Osteocyte (in vitro differentiated cells): ENCODE data around the gene TLR10. TPM values are rescaled to one million over a fixed set of nuclear protein-coding genes. Genes with fewer than 3 reads are reported as not detected.
"Not testable (repeated sequence)": the region's sequence is repeated elsewhere in the genome, so short reads cannot be mapped to it uniquely, and the experiment has no call there.

Experiments used
- DNase-seq: peaks from one replicate; pipeline ENCODE4 v3.0.0; 2021; ENCODE audit warnings: mixed read lengths; ENCODE audit not compliant: unreplicated experiment; ENCODE audit errors: extremely low spot score
- H3K27ac Mint-ChIP-seq: one replicate; pipeline ENCODE4 v1.8.0; 2021; ENCODE audit warnings: mild to moderate bottlenecking, mixed read lengths; ENCODE audit not compliant: unreplicated experiment
- H3K27me3 Mint-ChIP-seq: one replicate; pipeline ENCODE4 v1.8.0; 2021; ENCODE audit warnings: mixed read lengths; ENCODE audit not compliant: unreplicated experiment
- H3K36me3 Mint-ChIP-seq: one replicate; pipeline ENCODE4 v1.8.0; 2021; ENCODE audit warnings: mixed read lengths; ENCODE audit not compliant: unreplicated experiment
- H3K4me1 Mint-ChIP-seq: one replicate; pipeline ENCODE4 v1.8.0; 2021; ENCODE audit warnings: mixed read lengths; ENCODE audit not compliant: unreplicated experiment
- H3K4me3 Mint-ChIP-seq: one replicate; pipeline ENCODE4 v1.8.0; 2021; ENCODE audit warnings: mild to moderate bottlenecking, moderate library complexity, mixed read lengths; ENCODE audit not compliant: unreplicated experiment
- H3K9me3 Mint-ChIP-seq: one replicate; pipeline ENCODE4 v1.8.0; 2021; ENCODE audit warnings: mixed read lengths; ENCODE audit not compliant: unreplicated experiment
- total RNA-seq: library from RNA; stranded (reverse); gene quantifications from 2 replicates; pipeline ENCODE4 v1.2.1, GENCODE V29; 2021
- TF ChIP-seq, protein P1 (sequence below): fragments of 200-600 bp; sonication (generic); IDR thresholded peaks from 2 replicates; pipeline ENCODE4 v1.5.0; 2021; ENCODE audit warnings: antibody characterized with exemption, mild to moderate bottlenecking, moderate library complexity

TLR10 gene
- total RNA-seq, 1 donor from 2014 or later = not detected

DNA sequence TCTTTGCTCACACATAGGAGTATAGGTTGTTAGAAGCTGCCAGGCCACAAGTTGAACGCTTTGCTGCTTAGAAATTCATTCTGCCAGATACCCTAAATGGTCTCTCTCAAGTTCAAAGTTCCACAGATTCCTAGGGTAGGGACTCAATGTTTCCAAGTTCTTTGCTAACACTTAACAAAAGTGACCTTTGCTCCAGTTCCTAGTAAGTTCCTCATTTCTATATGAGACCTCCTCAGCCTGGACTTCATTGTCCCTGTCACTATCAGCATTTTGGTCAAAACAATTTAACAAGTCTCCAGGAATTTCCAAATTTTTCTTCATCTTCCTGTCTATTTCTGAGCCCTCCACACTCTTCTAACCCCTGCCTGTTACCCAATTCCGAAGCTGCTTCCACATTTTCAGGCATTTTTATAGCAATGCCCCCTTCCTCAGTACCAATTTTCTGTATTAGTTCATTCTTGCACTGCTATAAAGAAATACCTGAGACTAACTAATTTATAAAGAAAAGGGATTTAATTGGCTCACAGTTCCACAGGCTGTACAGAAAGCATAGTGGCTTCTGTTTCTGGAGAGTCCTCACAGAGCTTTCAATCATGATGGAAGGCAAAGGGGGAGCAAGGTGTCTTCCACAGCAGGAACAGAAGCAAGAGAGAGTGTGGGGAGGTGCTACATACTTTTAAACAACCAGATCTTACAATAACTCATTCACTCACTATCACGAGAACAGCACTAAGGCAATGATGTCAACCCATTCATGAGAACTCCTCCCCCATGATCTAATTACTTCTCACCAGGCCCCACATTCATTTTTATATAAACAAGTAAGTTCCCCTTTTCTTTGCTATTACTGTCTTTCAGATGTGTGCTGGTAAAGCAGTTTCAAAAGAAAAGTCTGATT lies 33.3 kb upstream of the TLR10 start:
- no peak overlapping the region for H3K4me3 Mint-ChIP-seq
- TF ChIP-seq, protein P1, sequence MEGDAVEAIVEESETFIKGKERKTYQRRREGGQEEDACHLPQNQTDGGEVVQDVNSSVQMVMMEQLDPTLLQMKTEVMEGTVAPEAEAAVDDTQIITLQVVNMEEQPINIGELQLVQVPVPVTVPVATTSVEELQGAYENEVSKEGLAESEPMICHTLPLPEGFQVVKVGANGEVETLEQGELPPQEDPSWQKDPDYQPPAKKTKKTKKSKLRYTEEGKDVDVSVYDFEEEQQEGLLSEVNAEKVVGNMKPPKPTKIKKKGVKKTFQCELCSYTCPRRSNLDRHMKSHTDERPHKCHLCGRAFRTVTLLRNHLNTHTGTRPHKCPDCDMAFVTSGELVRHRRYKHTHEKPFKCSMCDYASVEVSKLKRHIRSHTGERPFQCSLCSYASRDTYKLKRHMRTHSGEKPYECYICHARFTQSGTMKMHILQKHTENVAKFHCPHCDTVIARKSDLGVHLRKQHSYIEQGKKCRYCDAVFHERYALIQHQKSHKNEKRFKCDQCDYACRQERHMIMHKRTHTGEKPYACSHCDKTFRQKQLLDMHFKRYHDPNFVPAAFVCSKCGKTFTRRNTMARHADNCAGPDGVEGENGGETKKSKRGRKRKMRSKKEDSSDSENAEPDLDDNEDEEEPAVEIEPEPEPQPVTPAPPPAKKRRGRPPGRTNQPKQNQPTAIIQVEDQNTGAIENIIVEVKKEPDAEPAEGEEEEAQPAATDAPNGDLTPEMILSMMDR = no peak
- no peaks in the 10 kb centered on the region for H3K27me3 Mint-ChIP-seq
- H3K36me3 Mint-ChIP-seq = no peaks in the 10 kb centered on the region
- no peaks in the 10 kb centered on the region for H3K9me3 Mint-ChIP-seq
- H3K27ac Mint-ChIP-seq = no peak overlapping the region
- H3K4me1 Mint-ChIP-seq = peaks cover 38% of the 10 kb centered on the region
- no peak for DNase-seq

DNA sequence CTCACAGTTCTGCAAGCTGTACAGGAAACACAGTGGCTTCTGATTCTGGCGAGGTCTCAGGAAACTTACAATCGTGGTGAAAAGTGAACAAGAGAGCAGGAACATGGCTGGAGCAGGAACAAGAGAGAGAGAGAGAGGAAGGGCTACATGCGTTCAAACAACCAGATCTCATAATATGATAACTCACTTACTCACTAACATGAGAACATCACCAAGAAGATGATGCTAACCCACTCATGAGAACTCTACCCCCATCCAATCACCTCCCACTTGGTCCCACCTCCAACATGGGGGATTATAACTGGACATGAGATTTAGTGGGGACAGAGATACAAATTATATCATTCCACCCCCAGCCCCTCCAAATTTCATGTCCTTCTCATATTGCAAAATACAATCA lies 31.6 kb upstream of the TLR10 start:
- no peak for DNase-seq
- no peak overlapping the region for H3K4me3 Mint-ChIP-seq
- no peaks in the 10 kb centered on the region for H3K9me3 Mint-ChIP-seq
- H3K27ac Mint-ChIP-seq = no peak overlapping the region
- no peaks in the 10 kb centered on the region for H3K36me3 Mint-ChIP-seq
- H3K27me3 Mint-ChIP-seq = no peaks in the 10 kb centered on the region
- TF ChIP-seq, protein P1 = no peak
- peaks cover 23% of the 10 kb centered on the region for H3K4me1 Mint-ChIP-seq

DNA sequence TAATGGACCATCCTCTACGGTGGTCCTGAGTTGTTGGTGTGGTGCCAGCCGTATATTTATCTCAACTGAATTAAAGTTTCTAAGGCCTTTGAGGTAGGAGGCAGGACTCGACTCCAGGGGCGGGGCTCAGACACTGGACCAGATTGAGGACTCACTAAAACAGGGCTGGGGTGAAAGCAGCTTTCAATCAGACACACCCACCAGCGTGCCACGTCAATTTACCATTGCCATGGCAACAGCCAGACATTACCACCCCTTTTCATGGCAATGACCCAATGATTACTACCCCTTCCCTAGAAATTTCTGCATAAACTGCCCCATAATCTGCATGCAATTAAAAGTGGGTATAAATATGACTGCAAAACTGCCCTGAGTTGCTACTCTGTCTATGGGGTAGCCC lies 28.5 kb upstream of the TLR10 start:
- Mint-ChIP-seq H3K27me3 (no peaks in the 10 kb centered on the region), H3K27ac (no peak overlapping the region), H3K9me3 (no peaks in the 10 kb centered on the region), H3K36me3 (no peaks in the 10 kb centered on the region), H3K4me1 (peaks cover 4% of the 10 kb centered on the region), H3K4me3 (no peak overlapping the region)
- DNase-seq = no peak
- TF ChIP-seq, protein P1 = no peak

DNA sequence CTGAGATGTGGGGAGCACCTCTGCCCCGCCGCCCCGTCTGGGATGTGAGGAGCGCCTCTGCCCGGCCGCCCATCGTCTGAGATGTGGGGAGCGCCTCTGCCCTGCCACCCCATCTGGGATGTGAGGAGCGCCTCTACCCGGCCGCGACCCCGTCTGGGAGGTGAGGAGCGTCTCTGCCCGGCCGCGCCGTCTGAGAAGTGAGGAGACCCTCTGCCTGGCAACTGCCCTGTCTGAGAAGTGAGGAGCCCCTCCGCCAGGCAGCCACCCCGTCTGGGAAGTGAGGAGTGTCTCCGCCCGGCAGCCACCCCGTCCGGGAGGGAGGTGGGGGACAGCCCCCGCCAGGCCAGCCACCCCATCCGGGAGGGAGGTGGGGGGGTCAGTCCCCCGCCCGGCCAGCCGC lies 24.7 kb upstream of the TLR10 start:
- H3K27ac Mint-ChIP-seq, DNase-seq, H3K27me3 Mint-ChIP-seq, H3K9me3 Mint-ChIP-seq, H3K4me3 Mint-ChIP-seq, H3K36me3 Mint-ChIP-seq: not testable (repeated sequence)
- peaks cover 20% of the 10 kb centered on the region for H3K4me1 Mint-ChIP-seq

DNA sequence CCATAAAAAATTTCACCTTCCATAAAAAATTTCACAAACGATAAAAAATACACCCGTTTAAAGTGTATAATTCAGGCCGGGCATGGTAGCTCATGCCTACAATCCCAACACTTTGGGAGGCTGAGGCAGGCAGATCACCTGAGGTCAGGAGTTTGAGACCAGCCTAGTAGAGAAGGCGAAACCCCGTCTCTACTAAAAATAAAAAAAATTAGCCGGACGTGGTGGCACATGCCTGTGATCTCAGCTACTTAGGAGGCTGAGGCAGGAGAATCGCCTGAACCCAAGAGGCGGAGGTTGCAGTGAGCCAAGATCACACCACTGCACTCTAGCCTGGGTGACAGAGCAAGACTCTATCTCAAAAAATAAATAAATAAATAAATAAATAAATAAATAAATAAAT lies 23.5 kb upstream of the TLR10 start:
- DNase-seq, H3K36me3 Mint-ChIP-seq, H3K9me3 Mint-ChIP-seq, H3K27ac Mint-ChIP-seq, H3K4me3 Mint-ChIP-seq, H3K27me3 Mint-ChIP-seq: not testable (repeated sequence)
- peaks cover 20% of the 10 kb centered on the region for H3K4me1 Mint-ChIP-seq

DNA sequence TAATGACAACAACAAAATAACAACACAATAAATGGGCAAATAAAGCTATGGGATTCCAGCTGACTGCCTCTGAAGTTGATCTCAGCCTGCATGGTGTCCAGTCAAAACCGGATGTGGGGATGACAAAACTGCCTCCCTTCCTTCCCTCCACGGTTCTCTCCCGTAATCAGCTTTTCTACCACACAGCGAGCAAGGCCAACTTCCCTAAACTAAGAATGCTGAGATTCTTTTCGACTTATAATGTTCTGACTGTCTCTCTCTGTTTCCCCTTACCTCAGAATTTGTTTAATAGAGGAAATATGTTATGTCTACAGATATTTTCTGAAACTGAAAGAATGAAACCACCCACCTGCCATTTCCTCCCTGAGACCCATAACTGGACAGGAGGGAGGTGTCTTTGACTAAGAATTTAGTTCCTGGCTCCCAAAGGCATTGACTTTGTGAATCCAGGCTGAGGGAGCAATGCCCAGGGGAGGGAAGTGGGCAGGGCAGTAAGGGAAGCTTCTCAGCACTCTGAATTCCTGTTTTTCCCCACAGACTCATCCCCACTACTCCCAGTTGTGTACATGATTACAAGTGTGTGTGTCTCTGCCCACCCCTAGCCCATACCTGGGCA lies 22.8 kb upstream of the TLR10 start:
- no peak overlapping the region for H3K4me3 Mint-ChIP-seq
- TF ChIP-seq, protein P1 = no peak
- H3K27me3 Mint-ChIP-seq = no peaks in the 10 kb centered on the region
- no peaks in the 10 kb centered on the region for H3K9me3 Mint-ChIP-seq
- H3K36me3 Mint-ChIP-seq = no peaks in the 10 kb centered on the region
- DNase-seq = no peak
- peak overlapping the region; percentile 11 for H3K27ac Mint-ChIP-seq
- H3K4me1 Mint-ChIP-seq = peaks cover 20% of the 10 kb centered on the region
